Right lobe of liver (tissue), 4 donors: ENCODE data around the gene SEC24A.

Experiments
- POLR2A ChIP-seq: fragments of 450-650 bp; IDR thresholded peaks from one replicate; pipeline ENCODE4 v1.6.1; 2017; ENCODE audit warnings: antibody characterized with exemption, mild to moderate bottlenecking
- TF ChIP-seq, protein P1 (sequence below), 4 donors: fragments of 200-600 bp in 3 of 4; fragments of 450-650 bp in 1 of 4; IDR thresholded peaks; one replicate each; pipeline versions ENCODE4 v1.5.1 to v1.8.0; 2016 to 2022; ENCODE audit warnings: antibody characterized with exemption in 4 of 4, mild to moderate bottlenecking in 2 of 4
- donor health status: DM: no; HTN: no; CAD: no.
- donor health status: DM: no; HTN: no; CAD: no.
- donor health status: DM: no; HTN: yes; CAD: no.

GRCh38 chr5:134610725-134611124 is 37.9 kb upstream of the SEC24A start:
- TF ChIP-seq, protein P1, sequence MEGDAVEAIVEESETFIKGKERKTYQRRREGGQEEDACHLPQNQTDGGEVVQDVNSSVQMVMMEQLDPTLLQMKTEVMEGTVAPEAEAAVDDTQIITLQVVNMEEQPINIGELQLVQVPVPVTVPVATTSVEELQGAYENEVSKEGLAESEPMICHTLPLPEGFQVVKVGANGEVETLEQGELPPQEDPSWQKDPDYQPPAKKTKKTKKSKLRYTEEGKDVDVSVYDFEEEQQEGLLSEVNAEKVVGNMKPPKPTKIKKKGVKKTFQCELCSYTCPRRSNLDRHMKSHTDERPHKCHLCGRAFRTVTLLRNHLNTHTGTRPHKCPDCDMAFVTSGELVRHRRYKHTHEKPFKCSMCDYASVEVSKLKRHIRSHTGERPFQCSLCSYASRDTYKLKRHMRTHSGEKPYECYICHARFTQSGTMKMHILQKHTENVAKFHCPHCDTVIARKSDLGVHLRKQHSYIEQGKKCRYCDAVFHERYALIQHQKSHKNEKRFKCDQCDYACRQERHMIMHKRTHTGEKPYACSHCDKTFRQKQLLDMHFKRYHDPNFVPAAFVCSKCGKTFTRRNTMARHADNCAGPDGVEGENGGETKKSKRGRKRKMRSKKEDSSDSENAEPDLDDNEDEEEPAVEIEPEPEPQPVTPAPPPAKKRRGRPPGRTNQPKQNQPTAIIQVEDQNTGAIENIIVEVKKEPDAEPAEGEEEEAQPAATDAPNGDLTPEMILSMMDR (IDR thresholded peaks at IDR 0.05) = no peak
- TF ChIP-seq POLR2A = no peak
